Measurements from ENCODE around the gene HDAC4. TPM values are rescaled to one million over a fixed set of nuclear protein-coding genes. Genes with fewer than 3 reads are reported as not detected.

Gene HDAC4
- total RNA-seq, 1 donor from 2014 or later = 11.8 TPM

- Histone ChIP-seq H3K9me3 (ENCODE audit: insufficient read depth, low read depth, low read length) (no peaks in the 10 kb centered on the region), H3K4me3 (ENCODE audit: insufficient read depth, low read depth, low read length) (no peak overlapping the region), H3K27ac (ENCODE audit: low read depth, low read length) (no peak overlapping the region), H3K79me2 (ENCODE audit: insufficient read depth, low read length) (no peaks in the 10 kb centered on the region), H3K9ac (ENCODE audit: low read length) (no peak overlapping the region), H4K20me1 (ENCODE audit: insufficient read depth, low read length) (no peaks in the 10 kb centered on the region), H3K4me2 (ENCODE audit: low read length) (no peak overlapping the region), H3K27me3 (ENCODE audit: insufficient read depth, low read length) (no peaks in the 10 kb centered on the region), H2AFZ (ENCODE audit: low read depth, low read length) (no peak overlapping the region), H3K36me3 (ENCODE audit: insufficient read depth, low read length) (no peaks in the 10 kb centered on the region), H3K4me1 (ENCODE audit: insufficient read depth, low read length) (peaks cover 4% of the 10 kb centered on the region)
- DNase-seq (ENCODE audit: low read depth) = no peak
- peaks cover 7% of the 10 kb centered on the region for H3K27me3 Mint-ChIP-seq (ENCODE audit: low read depth, unreplicated experiment)
- no peak for FAIRE-seq
- no peaks in the 10 kb centered on the region for H3K9me3 Mint-ChIP-seq (ENCODE audit: unreplicated experiment)
- no peak overlapping the region for H3K27ac Mint-ChIP-seq (ENCODE audit: unreplicated experiment)
- H3K4me1 Mint-ChIP-seq (ENCODE audit: low read depth, unreplicated experiment) = peaks cover 1% of the 10 kb centered on the region
- H3K36me3 Mint-ChIP-seq (ENCODE audit: low read depth, unreplicated experiment) = no peaks in the 10 kb centered on the region
- H3K4me3 Mint-ChIP-seq (ENCODE audit: unreplicated experiment) = no peak overlapping the region
- TF ChIP-seq EZH2 (IDR thresholded peaks at IDR 0.05; ENCODE audit: insufficient read depth, low read length) (no peak), CTCF (IDR thresholded peaks at IDR 0.05; ENCODE audit: insufficient read depth, low read depth, low read length) (no peak)
Observed at GRCh38 chr2:239085201-239085992, 315.4 kb downstream of the HDAC4 start.

- Histone ChIP-seq H3K4me3 (ENCODE audit: insufficient read depth, low read depth, low read length) (no peak overlapping the region), H3K9me3 (ENCODE audit: insufficient read depth, low read depth, low read length) (no peaks in the 10 kb centered on the region), H4K20me1 (ENCODE audit: insufficient read depth, low read length) (no peaks in the 10 kb centered on the region), H3K27me3 (ENCODE audit: insufficient read depth, low read length) (no peaks in the 10 kb centered on the region), H3K4me2 (ENCODE audit: low read length) (no peak overlapping the region), H3K4me1 (ENCODE audit: insufficient read depth, low read length) (peaks cover 4% of the 10 kb centered on the region), H3K79me2 (ENCODE audit: insufficient read depth, low read length) (no peaks in the 10 kb centered on the region), H3K9ac (ENCODE audit: low read length) (no peak overlapping the region), H3K36me3 (ENCODE audit: insufficient read depth, low read length) (no peaks in the 10 kb centered on the region), H2AFZ (ENCODE audit: low read depth, low read length) (no peak overlapping the region), H3K27ac (ENCODE audit: low read depth, low read length) (no peak overlapping the region)
- no peaks in the 10 kb centered on the region for H3K36me3 Mint-ChIP-seq (ENCODE audit: low read depth, unreplicated experiment)
- no peaks in the 10 kb centered on the region for H3K9me3 Mint-ChIP-seq (ENCODE audit: unreplicated experiment)
- H3K27ac Mint-ChIP-seq (ENCODE audit: unreplicated experiment) = no peak overlapping the region
- H3K27me3 Mint-ChIP-seq (ENCODE audit: low read depth, unreplicated experiment) = peaks cover 7% of the 10 kb centered on the region
- FAIRE-seq (no peak), DNase-seq (ENCODE audit: low read depth) (no peak)
- H3K4me1 Mint-ChIP-seq (ENCODE audit: low read depth, unreplicated experiment) = peaks cover 1% of the 10 kb centered on the region
- TF ChIP-seq CTCF (IDR thresholded peaks at IDR 0.05; ENCODE audit: insufficient read depth, low read depth, low read length) = no peak
- TF ChIP-seq EZH2 (IDR thresholded peaks at IDR 0.05; ENCODE audit: insufficient read depth, low read length) = no peak
- no peak overlapping the region for H3K4me3 Mint-ChIP-seq (ENCODE audit: unreplicated experiment)
Observed at GRCh38 chr2:239084007-239084406, 316.8 kb downstream of the HDAC4 start.

- no peak overlapping the region for H3K4me2 ChIP-seq (ENCODE audit: low read length)
- H3K4me3 ChIP-seq (ENCODE audit: insufficient read depth, low read depth, low read length) = no peak overlapping the region
- Mint-ChIP-seq H3K4me3 (ENCODE audit: unreplicated experiment) (no peak overlapping the region), H3K9me3 (ENCODE audit: unreplicated experiment) (no peaks in the 10 kb centered on the region), H3K27me3 (ENCODE audit: low read depth, unreplicated experiment) (peaks cover 7% of the 10 kb centered on the region), H3K4me1 (ENCODE audit: low read depth, unreplicated experiment) (peaks cover 1% of the 10 kb centered on the region), H3K27ac (ENCODE audit: unreplicated experiment) (no peak overlapping the region), H3K36me3 (ENCODE audit: low read depth, unreplicated experiment) (peaks cover under 1% of the 10 kb centered on the region)
- no peaks in the 10 kb centered on the region for H4K20me1 ChIP-seq (ENCODE audit: insufficient read depth, low read length)
- H2AFZ ChIP-seq (ENCODE audit: low read depth, low read length) = no peak overlapping the region
- H3K79me2 ChIP-seq (ENCODE audit: insufficient read depth, low read length) = no peaks in the 10 kb centered on the region
- no peak overlapping the region for H3K27ac ChIP-seq (ENCODE audit: low read depth, low read length)
- DNase-seq (ENCODE audit: low read depth) (no peak), FAIRE-seq (no peak)
- H3K9ac ChIP-seq (ENCODE audit: low read length) = no peak overlapping the region
- no peaks in the 10 kb centered on the region for H3K9me3 ChIP-seq (ENCODE audit: insufficient read depth, low read depth, low read length)
- H3K36me3 ChIP-seq (ENCODE audit: insufficient read depth, low read length) = no peaks in the 10 kb centered on the region
- TF ChIP-seq CTCF (IDR thresholded peaks at IDR 0.05; ENCODE audit: insufficient read depth, low read depth, low read length) = no peak
- TF ChIP-seq EZH2 (IDR thresholded peaks at IDR 0.05; ENCODE audit: insufficient read depth, low read length) = no peak
- peaks cover 3% of the 10 kb centered on the region for H3K4me1 ChIP-seq (ENCODE audit: insufficient read depth, low read length)
- no peaks in the 10 kb centered on the region for H3K27me3 ChIP-seq (ENCODE audit: insufficient read depth, low read length)
Observed at GRCh38 chr2:239082425-239082824, 318.4 kb downstream of the HDAC4 start.
